ENCODE measurements around the gene SYMPK.
"Not testable (repeated sequence)": the region's sequence is repeated elsewhere in the genome, so short reads cannot be mapped to it uniquely, and the experiment has no call there.

The SYMPK gene

GRCh38 chr19:45800070-45800553 lies 62.8 kb downstream of the SYMPK start:
- no peak for DNase-seq (ENCODE audit: low read depth)
- no peak for TF ChIP-seq CTCF (IDR thresholded peaks at IDR 0.05; ENCODE audit: control insufficient read depth, extremely low read depth, insufficient read depth)
- no peak overlapping the region for H3K4me3 ChIP-seq (ENCODE audit: low read depth, low read length)

- not testable (repeated sequence) for DNase-seq (ENCODE audit: low read depth)
Measured at GRCh38 chr19:45799541-45799940, 63.4 kb downstream of the SYMPK start.

GRCh38 chr19:45798995-45799517 lies 63.9 kb downstream of the SYMPK start:
- H3K4me3 ChIP-seq (ENCODE audit: low read depth, low read length): no peak overlapping the region
- peak; percentile 51 for TF ChIP-seq CTCF (IDR thresholded peaks at IDR 0.05; ENCODE audit: control insufficient read depth, extremely low read depth, insufficient read depth)
- no peak for DNase-seq (ENCODE audit: low read depth)

More at GRCh38 chr19:45799541-45799940, 63.4 kb downstream of the SYMPK start:
- not testable (repeated sequence) for H3K4me3 ChIP-seq (ENCODE audit: low read depth, low read length)

GRCh38 chr19:45794627-45795026 lies 68.3 kb downstream of the SYMPK start:
- no peak overlapping the region for H3K4me3 ChIP-seq (ENCODE audit: low read depth, low read length)
- no peak for TF ChIP-seq CTCF (IDR thresholded peaks at IDR 0.05; ENCODE audit: control insufficient read depth, extremely low read depth, insufficient read depth)
- DNase-seq (ENCODE audit: low read depth): no peak

- no peak overlapping the region for H3K4me3 ChIP-seq (ENCODE audit: low read depth, low read length)
- no peak for DNase-seq (ENCODE audit: low read depth)
- TF ChIP-seq CTCF (IDR thresholded peaks at IDR 0.05; ENCODE audit: control insufficient read depth, extremely low read depth, insufficient read depth): no peak
Measured at GRCh38 chr19:45793876-45794275, 69.1 kb downstream of the SYMPK start.

GRCh38 chr19:45793178-45793564 lies 69.8 kb downstream of the SYMPK start:
- DNase-seq (ENCODE audit: low read depth): no peak
- no peak for TF ChIP-seq CTCF (IDR thresholded peaks at IDR 0.05; ENCODE audit: control insufficient read depth, extremely low read depth, insufficient read depth)
- peak overlapping the region; percentile 18; the same call in 1 of the 2 replicates for H3K4me3 ChIP-seq (ENCODE audit: low read depth, low read length)

GRCh38 chr19:45792470-45793177 lies 70.3 kb downstream of the SYMPK start, which contains the start of gene DMWD:
Gene DMWD, minus strand, starts transcription at chr19:45792845. Its CDS starts 89 bp downstream, at chr19:45792756.
- peak; percentile 69 for DNase-seq (ENCODE audit: low read depth)
- TF ChIP-seq CTCF (IDR thresholded peaks at IDR 0.05; ENCODE audit: control insufficient read depth, extremely low read depth, insufficient read depth): no peak
- H3K4me3 ChIP-seq (ENCODE audit: low read depth, low read length): peak within 1 kb of the TSS; percentile 72
